Measurements from ENCODE around the gene DNAJC5. TPM values are rescaled to one million over a fixed set of nuclear protein-coding genes. Genes with fewer than 3 reads are reported as not detected.
"Not testable (repeated sequence)": the region's sequence is repeated elsewhere in the genome, so short reads cannot be mapped to it uniquely, and the experiment has no call there.

The DNAJC5 gene
- total RNA-seq, 2 experiments from 2014 or later: 27.5 to 27.7 TPM

DNA sequence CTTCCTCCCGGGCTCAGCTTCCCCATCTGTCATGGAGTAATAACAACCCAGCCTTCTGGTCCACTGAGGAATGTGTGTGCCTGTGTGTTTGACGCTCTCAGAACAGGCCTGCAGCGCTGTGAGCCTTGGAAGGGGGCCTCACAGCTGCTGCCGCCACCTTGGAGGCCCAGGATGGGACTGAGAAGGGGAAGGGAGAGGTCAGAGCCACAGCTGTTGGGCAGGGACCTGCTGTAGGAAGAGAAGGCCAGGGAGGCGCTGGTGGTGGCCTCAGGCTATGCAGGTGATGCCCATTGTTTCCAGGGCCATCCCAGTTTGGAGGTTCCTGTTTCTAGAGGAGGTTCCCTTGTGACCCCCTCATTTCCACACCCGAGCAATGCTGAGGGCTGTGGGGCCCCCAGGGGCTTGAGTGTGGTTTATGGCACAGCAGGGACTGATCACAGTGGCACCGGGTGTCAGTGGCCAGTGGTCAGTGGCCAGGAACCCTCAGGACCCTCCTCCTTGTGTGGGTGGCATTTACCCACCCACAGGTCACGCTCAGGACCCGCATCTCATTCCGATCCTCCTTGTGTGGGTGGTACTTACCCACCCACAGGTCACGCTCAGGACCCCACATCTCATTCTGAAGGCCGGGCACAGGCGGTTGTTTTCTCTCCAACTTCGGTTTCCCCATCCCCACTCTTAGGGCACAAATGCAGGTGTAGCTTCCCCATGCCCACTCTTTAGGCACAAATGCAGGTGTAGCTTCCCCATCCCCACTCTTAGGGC is 15.8 kb upstream of the DNAJC5 start:
- no TSS peak for BruUV-seq (replicated peaks)
- H3K79me2 ChIP-seq (ENCODE audit: insufficient read depth, low read depth, low read length): no peaks in the 10 kb centered on the region
- H3K4me2 ChIP-seq (ENCODE audit: low read length): no peak overlapping the region
- H3K9me3 ChIP-seq (ENCODE audit: low read length): peaks cover 16% of the 10 kb centered on the region; the same call in 1 of the 2 replicates
- peaks cover 76% of the 10 kb centered on the region for H3K36me3 ChIP-seq (ENCODE audit: insufficient read depth, low read length)
- TF ChIP-seq, protein P1, sequence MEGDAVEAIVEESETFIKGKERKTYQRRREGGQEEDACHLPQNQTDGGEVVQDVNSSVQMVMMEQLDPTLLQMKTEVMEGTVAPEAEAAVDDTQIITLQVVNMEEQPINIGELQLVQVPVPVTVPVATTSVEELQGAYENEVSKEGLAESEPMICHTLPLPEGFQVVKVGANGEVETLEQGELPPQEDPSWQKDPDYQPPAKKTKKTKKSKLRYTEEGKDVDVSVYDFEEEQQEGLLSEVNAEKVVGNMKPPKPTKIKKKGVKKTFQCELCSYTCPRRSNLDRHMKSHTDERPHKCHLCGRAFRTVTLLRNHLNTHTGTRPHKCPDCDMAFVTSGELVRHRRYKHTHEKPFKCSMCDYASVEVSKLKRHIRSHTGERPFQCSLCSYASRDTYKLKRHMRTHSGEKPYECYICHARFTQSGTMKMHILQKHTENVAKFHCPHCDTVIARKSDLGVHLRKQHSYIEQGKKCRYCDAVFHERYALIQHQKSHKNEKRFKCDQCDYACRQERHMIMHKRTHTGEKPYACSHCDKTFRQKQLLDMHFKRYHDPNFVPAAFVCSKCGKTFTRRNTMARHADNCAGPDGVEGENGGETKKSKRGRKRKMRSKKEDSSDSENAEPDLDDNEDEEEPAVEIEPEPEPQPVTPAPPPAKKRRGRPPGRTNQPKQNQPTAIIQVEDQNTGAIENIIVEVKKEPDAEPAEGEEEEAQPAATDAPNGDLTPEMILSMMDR (conservative IDR thresholded peaks at IDR 0.05; ENCODE audit: low read length): no peak
- no peak for TF ChIP-seq EZH2phosphoT487 (IDR thresholded peaks at IDR 0.05; ENCODE audit: borderline replicate concordance, low read depth, low read length)
- CTCF ChIA-PET (ENCODE audit: unreplicated experiment): no interaction called here
- H3K4me3 ChIP-seq (ENCODE audit: low read depth, low read length, poor library complexity, severe bottlenecking): no peak overlapping the region
- H3K9me2 ChIP-seq (ENCODE audit: insufficient read depth, low read length): no peaks in the 10 kb centered on the region
- intact Hi-C loops (cut with micrococcal nuclease; ENCODE audit: unreplicated experiment): no loop called here
- peak overlapping the region; percentile 31 for H3K27ac ChIP-seq (ENCODE audit: low read depth, low read length, poor library complexity, severe bottlenecking)
- H4K20me1 ChIP-seq (ENCODE audit: insufficient read depth, low read length): no peaks in the 10 kb centered on the region
- POLR2A ChIA-PET: no interaction called here
- no peak for DNase-seq (ENCODE audit: low spot score)
- H3K4me1 ChIP-seq (ENCODE audit: insufficient read depth, low read length, poor library complexity, severe bottlenecking): no peaks in the 10 kb centered on the region
- H2AFZ ChIP-seq (ENCODE audit: low read length): no peak overlapping the region

DNA sequence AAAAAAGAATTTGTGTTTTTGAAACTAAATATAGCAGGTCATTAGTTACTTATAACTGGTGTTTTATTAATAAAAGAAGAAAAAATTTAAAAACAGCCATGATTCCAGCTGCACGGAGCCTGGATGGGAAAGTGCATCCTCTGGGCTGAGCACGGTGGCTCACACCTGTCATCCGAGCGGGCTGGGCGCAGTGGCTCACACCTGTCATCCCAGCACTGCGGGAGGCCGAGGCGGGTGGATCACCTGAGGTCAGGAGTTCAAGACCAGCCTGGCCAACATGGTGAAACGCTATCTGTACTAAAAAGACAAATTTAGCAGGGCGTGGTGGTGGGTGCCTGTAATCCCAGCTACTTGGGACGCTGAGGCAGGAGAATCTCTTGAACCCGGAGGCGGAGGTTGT is 14.0 kb upstream of the DNAJC5 start:
- H2AFZ ChIP-seq (ENCODE audit: low read length); BruUV-seq (replicated peaks); H3K4me1 ChIP-seq (ENCODE audit: insufficient read depth, low read length, poor library complexity, severe bottlenecking); H3K4me3 ChIP-seq (ENCODE audit: low read depth, low read length, poor library complexity, severe bottlenecking); H3K4me2 ChIP-seq (ENCODE audit: low read length); DNase-seq (ENCODE audit: low spot score); H3K27ac ChIP-seq (ENCODE audit: low read depth, low read length, poor library complexity, severe bottlenecking); H3K79me2 ChIP-seq (ENCODE audit: insufficient read depth, low read depth, low read length); CTCF ChIA-PET (ENCODE audit: unreplicated experiment); H3K9me2 ChIP-seq (ENCODE audit: insufficient read depth, low read length); H4K20me1 ChIP-seq (ENCODE audit: insufficient read depth, low read length); intact Hi-C loops (cut with micrococcal nuclease; ENCODE audit: unreplicated experiment): not testable (repeated sequence)
- peaks cover 69% of the 10 kb centered on the region for H3K36me3 ChIP-seq (ENCODE audit: insufficient read depth, low read length)
- H3K9me3 ChIP-seq (ENCODE audit: low read length): peaks cover 16% of the 10 kb centered on the region; the same call in 1 of the 2 replicates
- POLR2A ChIA-PET: interaction anchor here (0.7 kb wide), 1 partner anchor 378 kb away, joined by 6 read pairs; no protein-coding TSS in a partner anchor

DNA sequence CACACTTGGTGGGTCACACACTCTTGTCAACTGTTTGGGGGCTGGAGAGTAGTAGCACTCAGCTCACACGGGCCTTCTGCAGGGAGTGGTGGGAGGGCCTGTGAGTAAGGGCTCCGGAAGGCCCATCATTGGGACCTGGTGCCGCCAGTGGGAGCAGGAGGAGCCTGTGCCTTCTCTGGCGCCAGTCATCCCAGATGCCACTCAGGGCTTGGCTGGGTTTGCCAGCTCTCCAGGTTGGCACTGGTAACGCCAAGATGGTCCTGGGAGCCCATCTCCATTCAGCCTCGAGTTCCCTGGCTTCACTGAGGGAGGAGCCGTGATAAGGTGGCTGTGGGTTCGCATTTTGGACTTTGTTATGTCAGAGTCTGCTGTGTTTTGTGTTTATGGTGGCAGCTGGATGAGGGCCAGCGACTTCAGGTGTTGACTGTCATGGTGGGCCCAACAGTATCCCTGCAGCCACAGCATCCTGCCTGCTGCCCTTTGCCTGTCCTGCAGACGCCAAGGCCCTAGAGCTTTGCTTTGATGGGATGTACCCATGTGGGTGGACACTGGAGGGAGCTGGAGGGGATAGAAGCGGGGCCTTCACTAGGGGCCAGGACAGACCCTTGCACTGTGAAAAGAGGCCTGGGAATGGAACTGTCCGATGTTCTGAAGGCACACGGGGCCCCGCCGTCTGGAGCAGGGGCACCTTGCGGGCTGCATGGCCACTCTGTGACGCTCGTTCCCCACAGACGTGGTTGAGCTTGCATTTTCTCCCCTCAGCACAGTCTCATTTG is 13.3 kb upstream of the DNAJC5 start:
- no peak for TF ChIP-seq EZH2phosphoT487 (IDR thresholded peaks at IDR 0.05; ENCODE audit: borderline replicate concordance, low read depth, low read length)
- TF ChIP-seq, protein P1 (conservative IDR thresholded peaks at IDR 0.05; ENCODE audit: low read length): no peak
- Histone ChIP-seq H3K4me1 (ENCODE audit: insufficient read depth, low read length, poor library complexity, severe bottlenecking) (no peaks in the 10 kb centered on the region), H3K4me3 (ENCODE audit: low read depth, low read length, poor library complexity, severe bottlenecking) (no peak overlapping the region), H3K27ac (ENCODE audit: low read depth, low read length, poor library complexity, severe bottlenecking) (no peak overlapping the region), H3K9me3 (ENCODE audit: low read length) (peaks cover 16% of the 10 kb centered on the region; the same call in 1 of the 2 replicates), H3K4me2 (ENCODE audit: low read length) (no peak overlapping the region), H3K9me2 (ENCODE audit: insufficient read depth, low read length) (no peaks in the 10 kb centered on the region), H3K79me2 (ENCODE audit: insufficient read depth, low read depth, low read length) (no peaks in the 10 kb centered on the region), H2AFZ (ENCODE audit: low read length) (no peak overlapping the region), H3K36me3 (ENCODE audit: insufficient read depth, low read length) (peaks cover 62% of the 10 kb centered on the region), H4K20me1 (ENCODE audit: insufficient read depth, low read length) (no peaks in the 10 kb centered on the region)
- no peak for DNase-seq (ENCODE audit: low spot score)
- no TSS peak for BruUV-seq (replicated peaks)
- intact Hi-C loops (cut with micrococcal nuclease; ENCODE audit: unreplicated experiment): no loop called here
- POLR2A ChIA-PET: interaction anchor here (0.6 kb wide), 1 partner anchor 24 kb away, joined by 5 read pairs; no protein-coding TSS in a partner anchor
- CTCF ChIA-PET (ENCODE audit: unreplicated experiment): no interaction called here

Measured in OCI-LY7 (cell line).